Effector CD8-positive, alpha-beta T cell (primary cell): ENCODE data around the gene FHL3.

ENCODE experiments used
- DNase-seq: peaks from one replicate; lab custom pipeline; 2025; lab: John Stamatoyannopoulos, UW
- total RNA-seq, 4 experiments: gene quantifications; one replicate each; lab custom pipeline; 2026; lab: John Stamatoyannopoulos, UW

The FHL3 gene, protein sequence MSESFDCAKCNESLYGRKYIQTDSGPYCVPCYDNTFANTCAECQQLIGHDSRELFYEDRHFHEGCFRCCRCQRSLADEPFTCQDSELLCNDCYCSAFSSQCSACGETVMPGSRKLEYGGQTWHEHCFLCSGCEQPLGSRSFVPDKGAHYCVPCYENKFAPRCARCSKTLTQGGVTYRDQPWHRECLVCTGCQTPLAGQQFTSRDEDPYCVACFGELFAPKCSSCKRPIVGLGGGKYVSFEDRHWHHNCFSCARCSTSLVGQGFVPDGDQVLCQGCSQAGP
- 3.9 to 12.3 (median 12.0) reads per million in 4 experiments for total RNA-seq

DNA sequence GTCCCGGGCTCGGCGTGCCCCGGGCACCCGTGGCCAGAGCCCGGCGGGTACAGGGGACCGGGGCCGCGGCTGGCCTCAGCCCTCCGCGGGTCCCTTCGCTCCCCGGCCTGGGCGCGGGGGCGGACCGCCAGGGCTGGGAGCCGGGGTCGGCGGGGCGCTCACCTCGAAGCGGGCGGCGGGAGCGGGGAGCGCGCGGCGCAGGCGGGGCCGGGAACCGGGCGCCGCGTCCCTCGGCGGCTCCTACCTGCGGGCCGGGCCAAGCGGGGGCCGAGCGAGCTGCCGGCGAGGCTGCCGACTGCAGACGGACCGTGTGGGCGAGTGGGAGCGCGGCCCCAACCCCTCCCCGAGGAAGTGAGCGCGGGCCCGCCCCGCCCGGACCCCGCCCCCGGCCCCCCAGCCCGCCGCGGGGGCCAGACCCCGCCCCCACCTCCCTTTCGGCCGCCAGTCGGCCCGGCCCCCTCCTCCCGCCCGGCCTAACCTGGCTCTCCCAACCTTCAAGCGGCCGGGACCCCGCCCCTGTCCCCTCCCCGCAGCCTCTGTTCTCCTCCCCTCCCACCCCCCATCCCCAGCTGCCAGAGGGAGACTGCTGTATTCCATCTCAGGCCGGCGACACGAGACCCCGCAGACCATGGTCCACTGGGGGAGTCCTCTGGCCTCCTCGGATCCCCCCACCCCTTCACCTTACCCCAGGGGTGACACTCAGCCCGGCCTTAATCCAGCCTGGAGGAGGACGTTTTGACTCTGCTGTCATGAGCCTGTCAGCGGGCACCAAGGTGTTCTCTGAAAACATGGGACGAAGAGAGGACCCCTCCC, at the start of gene FHL3:
Gene FHL3 (minus strand): TSS at position 320 of the 813 bp plus-strand sequence. CDS start 6,102 bp downstream, outside the sequence.
- peak; percentile 45 for DNase-seq

DNA sequence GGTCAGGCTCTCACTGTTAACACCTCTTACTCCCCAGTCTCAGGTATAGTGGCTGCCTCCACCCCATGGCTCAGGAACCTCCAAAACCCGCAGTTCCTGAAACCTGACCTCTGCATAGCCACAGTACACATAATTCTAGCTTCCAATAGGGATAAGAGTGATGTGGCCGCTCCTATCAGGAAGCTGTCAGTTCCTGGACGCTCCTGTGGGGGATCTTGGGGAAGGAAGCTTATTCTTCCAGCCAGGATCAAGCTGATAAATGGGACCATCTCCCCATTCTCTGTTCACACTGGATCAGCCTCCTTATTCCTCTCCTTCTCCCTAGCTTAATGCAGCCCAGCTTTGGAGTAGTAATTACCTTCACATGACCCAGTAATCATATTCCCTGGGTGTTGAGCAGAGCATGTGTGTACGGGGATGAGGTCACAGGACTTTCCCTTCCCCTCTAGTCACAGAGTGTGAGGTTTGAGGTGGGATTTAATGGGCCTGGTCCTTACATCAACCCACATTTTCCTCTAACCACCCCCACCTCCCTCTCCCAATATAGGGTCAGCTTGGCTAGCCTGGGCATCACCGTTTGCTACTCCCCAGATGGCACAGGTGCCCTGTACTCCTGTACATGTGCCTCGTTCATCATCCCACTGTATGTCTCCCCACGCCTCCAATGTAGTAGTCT, 48.2 kb upstream of the FHL3 start:
- DNase-seq: no peak

DNA sequence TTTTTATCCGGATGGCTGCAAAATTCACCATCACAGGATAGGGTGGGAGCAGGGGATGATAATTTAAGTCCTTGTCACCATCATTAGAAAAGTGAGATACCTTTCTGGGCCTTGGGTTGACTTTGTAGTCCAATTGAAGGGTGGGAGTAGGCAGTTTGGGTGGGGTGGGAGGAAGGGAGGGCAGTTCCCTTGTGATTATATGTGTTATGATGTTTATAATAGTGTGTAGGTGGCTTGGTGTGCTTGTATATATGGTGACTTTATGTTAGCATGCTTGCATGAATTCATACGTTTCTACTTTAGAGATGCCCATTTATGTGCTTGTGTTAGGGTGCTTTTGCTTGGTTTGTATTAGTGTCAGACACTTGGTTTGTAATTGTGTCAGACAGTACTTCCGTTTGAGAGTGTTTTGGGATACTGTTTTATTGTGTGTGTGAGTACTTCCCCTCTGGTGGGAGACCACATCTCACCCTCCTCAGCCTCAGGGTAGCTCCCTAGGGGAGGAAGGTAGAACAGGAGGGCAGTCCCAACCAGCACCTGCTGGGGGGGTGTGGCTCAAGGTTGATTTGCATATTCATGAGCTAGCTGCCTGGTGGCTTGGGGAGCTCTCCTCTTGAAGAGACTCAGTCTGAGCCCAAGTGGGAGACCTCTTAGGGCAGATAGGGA, 47.6 kb upstream of the FHL3 start:
- no peak for DNase-seq

DNA sequence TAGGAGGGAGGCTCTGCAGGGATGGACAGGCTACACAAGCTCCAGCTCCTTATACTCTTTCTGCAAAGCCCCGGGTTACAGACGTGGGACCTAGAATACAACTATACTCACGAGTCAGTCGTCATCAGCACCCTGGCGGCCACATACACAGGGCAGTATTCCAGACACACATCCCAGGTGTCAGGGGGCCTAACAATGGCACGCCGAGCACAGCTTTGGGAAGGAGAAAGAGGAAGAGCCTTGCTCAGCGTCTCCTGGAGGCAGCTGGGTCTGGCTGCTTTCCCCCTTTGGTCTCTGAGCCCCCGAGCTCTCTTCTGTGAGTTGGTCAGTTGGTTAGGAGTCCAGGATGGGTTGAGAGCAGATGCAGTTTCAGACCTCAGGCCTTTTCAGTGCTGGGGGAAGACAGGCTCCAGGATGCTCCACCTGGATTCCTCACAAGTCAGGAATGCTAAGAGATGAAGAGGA, 45.8 kb upstream of the FHL3 start:
- no peak for DNase-seq

DNA sequence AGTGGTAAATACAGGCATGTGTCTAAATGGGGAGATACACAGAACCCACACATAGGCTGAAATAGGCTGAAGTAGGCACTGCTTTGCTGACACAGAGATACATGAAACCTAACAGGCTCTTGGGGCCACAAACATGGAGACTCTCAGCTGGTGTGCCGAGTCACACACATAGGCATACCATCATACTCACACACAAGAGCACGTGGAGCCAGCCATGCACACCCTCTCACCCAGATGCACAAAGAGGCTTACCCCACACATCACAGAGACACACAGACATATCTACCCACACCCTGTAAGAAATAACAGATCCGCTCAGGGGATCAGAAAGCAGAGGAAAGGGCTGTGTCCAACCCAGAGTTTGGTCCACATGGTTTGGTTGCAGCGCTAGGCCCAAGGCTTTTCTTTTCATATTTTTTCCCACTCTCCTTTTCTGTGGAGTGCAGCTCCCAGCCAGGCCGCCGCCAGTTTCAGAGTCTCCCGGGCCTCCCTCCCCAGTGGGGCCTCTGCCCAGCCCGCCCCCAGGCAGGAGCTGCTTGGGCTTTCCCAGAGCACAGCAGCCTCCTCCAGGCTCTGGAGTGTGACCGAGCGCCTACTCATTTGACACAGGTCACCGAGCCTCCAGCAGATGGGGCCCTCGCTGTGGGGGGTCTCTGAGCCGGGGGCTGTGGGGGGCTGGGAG, 45.2 kb upstream of the FHL3 start:
- no peak for DNase-seq

DNA sequence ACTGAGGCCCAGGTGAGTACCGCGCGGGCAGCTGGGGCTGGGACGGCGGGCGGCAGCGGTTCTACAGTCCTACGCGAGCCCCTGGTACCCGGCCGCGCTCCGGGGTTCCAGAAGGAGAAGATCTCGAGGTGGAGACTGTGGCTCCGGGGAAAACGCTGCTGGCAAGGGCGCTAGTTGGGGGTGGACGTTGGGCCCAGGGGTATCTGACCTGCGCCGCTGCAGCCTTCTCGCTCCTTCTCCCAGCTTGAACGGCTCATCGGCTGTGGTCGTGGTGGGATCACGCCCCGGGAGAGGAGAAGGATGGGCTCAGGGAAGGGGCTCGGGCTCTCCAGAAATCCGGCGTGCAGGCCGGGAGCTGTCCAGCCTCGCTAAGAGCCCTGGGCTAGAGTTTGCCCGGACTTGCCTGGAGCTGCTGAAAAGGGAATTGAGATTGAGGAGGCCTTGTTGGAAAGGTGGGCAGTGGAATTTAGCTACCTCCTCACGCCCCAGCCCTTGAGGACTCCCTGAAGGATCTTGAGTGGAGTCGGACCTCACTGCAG, 42.4 kb upstream of the FHL3 start:
- DNase-seq: no peak

DNA sequence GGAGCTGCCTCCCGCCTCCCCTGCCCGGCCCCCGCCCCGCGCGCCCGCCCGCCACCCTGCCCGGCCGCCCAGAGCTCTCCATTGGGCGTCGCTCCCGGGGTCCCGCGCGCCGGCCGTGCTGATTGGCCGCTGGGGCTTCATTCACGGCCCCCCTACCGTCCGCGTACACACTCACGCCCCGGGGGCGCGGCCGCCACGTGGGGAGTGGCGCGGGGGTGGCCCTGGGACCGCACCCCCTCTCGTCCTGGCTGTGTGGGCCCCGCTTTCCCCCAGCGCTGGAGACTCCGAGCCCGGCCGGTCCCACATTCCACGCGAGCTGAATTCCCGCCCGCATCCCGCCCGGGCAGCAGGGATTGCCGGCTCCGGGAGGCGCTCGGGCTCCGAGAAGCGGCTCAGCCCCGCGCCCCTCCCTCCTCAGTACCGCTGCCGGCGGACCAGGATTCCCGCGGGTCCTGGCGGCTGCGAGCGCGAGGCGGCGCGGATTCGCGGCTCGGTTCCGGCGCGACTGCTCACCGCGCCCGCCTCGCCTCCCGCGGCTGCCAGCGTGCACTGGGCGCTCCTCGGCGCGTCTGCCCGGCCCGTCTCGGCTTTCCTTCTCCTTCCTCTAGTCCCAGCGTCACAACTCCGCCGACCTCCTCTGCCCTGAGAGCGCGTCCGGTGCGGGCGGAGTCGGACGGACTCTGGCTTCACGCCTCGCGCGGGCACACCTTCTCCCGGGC, 41.7 kb upstream of the FHL3 start:
- peak; percentile 61 for DNase-seq

DNA sequence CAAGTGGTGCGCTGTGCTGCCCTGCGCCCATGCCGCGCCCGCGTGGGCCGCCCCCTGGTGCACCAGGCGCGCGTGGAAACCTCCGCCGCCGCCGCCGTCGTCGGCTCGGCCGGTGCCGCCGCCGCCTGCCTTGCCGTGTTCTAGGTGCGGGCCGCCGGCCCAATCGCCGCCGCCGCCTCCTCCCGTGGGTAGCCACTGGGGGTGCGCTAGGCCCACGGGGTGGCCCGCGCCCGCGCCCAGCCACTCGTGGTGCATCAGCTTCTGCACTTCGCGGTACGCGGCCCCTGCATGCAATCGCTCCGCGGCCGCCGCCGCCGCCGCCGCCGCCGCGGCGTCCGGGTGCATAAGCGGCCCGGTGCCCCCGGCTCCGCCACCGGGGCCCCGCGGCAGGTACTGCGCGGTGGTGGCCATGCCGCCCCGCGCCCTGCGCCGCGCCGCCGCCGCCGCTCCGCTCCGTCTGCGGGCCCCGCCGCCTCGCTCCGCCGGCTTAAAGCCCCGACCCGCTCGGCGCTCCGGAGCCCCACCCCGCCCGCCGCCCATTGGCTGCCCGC, 41.1 kb upstream of the FHL3 start, which contains the start of gene POU3F1:
Gene POU3F1 (minus strand): TSS at position 461 of the 551 bp plus-strand sequence. CDS start 50 bp downstream, at position 411.
- no peak for DNase-seq

DNA sequence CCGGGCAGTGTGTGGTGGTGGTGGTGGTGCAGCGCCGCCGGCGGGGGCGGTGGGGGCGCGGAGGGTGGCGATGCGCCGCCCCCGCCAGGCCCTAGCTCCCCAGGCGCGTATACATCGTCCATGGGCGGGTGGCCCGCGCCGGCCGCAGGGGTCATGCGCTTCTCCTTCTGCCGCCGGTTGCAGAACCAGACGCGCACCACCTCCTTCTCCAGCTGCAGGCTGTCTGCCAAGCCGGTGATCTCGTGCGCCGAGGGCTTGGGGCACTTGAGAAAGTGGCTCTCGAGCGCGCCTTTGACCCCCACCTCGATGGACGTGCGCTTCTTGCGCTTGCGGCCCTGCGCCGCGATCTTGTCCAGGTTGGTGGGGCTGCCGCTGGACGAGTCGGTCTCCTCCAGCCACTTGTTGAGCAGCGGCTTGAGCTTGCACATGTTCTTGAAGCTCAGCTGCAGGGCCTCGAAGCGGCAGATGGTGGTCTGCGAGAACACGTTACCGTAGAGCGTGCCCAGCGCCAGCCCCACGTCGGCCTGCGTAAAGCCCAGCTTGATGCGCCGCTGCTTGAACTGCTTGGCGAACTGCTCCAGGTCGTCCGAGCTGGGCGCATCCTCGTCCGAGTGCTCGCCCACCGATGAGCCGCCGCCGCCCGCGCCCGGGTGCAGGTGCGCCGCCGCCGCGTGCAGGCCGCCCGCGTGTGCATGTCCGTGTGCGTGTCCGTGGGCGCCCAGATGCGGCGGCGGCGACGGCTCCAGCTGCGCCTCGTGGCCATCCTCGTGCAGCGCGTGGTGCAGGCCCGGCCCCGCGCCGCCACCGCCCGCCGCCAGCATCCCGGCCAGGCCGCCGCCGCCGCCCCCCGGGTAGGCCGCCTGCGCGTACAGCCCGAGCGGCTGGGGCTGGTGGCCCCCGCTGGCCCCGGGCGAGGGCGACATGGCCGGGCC, 40.4 kb upstream of the FHL3 start:
- DNase-seq: no peak

DNA sequence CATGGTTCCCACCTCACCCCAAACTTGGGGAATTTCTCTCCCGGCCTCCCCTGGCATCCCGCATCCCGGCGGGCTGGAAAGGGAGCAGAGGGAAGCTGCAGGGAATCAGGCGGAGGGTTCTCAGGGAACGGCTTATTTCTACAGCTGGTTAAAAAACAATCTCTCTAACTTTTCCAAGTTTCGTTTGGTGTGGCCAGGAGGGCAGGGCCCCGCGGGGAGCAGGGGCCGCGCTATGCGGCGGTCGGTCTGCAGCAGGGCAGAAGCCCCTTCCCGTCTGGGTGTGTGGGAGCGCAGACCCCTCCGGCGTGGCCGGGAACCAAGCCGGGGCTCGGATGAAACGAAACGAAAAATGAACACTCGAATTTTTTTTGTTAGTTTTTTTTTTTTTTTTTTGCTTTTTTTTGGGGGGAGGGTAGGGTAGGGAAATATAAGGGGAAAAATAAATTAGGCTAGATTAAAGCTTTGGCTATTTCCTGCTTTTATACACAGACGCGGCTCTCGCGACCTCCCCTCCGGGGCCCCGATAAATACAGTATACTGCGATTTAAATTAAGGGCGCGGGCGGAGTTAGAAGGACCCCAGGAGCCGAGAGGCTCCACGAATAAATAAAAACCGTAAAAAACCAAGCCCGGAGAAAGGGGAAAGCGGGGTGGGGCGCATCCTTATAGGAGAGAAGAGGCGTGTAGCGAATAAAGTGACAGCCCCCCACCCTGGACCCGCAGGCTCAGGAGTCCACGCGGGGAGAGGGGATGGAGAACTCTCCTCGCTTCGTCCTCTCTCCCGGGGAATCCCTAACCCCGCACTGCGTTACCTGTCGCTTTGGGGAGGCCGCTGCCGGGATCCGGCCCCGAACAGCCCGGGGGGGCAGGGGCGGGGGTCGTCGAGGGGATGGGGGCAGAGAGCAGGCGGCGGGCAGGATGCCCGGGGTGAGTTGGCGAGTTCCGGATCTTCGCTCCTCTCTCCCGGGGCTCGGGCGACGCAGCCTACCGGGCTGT, 39.2 kb upstream of the FHL3 start:
- DNase-seq: no peak

DNA sequence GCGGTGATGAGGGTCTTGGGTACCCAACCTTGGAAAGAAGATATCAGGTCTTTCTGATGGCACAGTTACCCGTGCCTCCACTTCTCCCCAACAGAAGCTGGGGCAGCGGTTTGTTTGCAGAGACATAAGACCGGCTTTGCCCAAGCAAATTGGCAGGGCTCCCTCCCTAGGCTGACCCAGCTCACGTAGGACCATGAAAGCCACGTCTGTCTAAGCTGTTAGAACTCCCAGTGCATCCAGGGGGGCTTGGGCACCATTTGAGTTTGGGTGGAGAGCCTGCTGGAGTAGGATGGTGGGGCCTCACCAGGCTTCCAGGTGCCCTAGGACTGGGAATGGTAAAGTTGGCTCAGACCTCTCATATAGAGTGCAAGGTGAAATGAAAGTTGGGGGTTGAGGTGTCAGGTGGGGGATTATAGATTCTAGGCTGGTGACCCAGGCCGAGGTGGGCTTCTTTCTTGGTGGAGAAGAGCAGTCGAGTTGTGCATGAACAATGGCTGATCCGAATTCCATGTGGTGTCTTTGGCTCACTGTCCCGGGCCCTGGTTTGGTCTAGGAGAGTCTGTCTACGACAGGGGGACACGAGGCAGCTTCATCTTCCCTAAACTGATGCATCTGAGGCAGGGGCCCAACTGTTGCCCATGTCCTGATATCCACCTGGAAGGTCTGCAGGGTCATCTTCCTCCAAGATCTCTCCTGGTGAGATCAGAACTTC, 37.9 kb upstream of the FHL3 start:
- no peak for DNase-seq

DNA sequence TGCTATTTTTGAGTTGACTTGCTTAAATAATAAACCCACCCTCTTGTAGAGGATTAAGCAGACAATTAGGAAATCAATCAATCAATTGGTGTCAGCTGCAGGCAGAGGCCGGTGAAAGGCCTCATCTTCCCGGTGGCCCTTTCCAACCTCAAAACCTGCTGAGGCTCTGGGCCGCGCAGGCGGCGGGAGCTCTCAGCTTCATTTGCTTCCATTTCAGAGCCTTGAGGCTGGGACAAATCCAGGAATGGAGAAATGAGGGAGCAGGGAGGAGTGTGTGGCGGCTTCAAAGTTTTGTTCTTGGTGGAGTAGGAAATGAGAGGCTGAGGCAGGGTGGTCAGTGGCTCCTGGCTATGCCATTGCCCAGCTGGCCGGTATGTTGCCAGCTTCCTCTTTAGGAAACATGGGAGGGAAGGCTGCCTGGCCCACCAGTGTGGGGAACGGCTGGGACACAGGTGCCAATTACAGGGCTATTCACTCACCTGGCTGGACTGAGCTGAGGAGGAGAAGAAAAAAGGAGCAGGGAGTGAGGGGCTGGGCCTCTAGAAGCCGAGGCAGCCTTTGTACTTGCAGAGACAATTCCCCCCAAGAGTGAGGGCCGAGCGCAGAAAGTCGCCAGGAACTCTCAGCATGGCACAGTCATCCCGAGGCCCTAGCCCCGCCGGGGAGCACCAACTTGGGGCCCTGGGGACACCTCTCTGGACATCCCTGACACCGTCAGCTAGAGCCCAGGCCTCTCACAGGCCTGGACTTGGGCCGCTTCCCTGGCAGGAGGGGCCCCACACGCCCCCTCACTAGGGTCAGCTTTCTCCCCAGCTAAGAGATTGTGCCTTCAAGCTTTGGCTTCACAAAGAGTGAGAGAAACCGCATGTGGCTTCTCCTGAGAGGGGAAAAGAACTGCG, 36.9 kb upstream of the FHL3 start:
- DNase-seq: no peak

DNA sequence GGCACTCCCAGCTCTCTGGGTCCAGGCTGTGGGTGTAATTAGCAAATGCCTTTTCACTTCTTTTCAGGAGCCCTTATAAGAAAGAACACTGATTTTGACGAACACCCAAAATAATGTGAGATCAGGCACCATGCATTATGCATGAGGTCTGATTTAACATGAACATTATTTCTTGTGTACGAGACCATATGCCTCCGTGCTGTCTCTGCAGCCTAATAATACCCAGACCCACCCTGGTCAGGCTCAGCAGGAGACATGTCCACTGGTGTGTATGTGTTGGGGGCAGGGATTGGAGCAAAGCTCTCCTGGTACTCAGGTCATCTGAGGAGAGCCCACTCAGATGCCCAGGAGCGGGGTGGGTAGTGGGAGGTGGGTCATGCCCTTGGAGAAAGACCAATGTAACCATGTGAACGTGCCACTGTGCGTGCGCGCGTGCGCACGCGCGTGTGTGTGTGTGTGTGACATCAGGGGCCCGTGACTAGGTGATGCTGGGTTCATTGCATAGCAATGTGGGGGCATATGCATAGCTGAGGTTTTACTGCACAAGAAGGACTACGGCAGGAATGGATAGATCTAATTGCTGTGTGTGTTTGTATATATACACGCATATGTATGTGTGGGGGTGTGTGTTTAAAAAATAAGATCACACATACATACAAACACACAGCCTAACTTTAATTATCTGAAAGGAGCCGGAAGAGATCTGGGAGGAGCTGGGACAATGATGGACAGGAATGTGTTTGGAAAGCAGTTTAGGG, 34.2 kb upstream of the FHL3 start:
- no peak for DNase-seq

DNA sequence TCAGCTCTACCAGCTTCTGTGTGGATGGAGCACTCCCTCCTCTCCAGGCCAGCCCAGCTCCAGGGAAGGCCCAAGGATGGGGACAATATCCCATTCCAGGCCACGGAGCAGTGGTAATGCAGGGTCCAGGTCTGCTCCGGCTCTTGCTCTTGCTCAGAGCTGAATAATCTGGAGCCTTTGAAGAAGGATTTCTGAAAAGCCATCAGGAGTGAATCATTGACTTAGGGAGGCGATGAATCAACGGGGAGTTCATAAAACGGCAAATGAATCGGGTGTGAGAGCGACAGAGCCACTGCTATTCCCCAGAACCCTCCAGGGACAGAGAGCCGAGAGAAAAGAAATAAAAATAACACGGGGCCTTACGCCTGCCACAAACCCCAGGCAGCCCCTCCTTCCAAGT, 33.5 kb upstream of the FHL3 start:
- DNase-seq: no peak
